ENCODE data around the gene NGFR. TPM values are rescaled to one million over a fixed set of nuclear protein-coding genes. Genes with fewer than 3 reads are reported as not detected.
A peak's percentile ranks its signal among the peaks of the same experiment; 100 is the strongest.

The NGFR gene
- total RNA-seq, 1 donor from 2014 or later, result 3.6 TPM

- TF ChIP-seq CTCF (IDR thresholded peaks at IDR 0.05), result no peak
- no peak for DNase-seq (ENCODE audit: extremely low spot score, unreplicated experiment)
- Mint-ChIP-seq H3K4me1 (ENCODE audit: unreplicated experiment) (peaks cover 26% of the 10 kb centered on the region), H3K27ac (ENCODE audit: unreplicated experiment) (no peak overlapping the region), H3K27me3 (ENCODE audit: unreplicated experiment) (peaks cover 4% of the 10 kb centered on the region), H3K4me3 (ENCODE audit: unreplicated experiment) (no peak overlapping the region), H3K9me3 (ENCODE audit: unreplicated experiment) (no peaks in the 10 kb centered on the region), H3K36me3 (ENCODE audit: unreplicated experiment) (no peaks in the 10 kb centered on the region)
Measured at GRCh38 chr17:49452201-49452600, 42.9 kb upstream of the NGFR start.

GRCh38 chr17:49452661-49453060 lies 42.4 kb upstream of the NGFR start:
- no peak for DNase-seq (ENCODE audit: extremely low spot score, unreplicated experiment)
- no peaks in the 10 kb centered on the region for H3K36me3 Mint-ChIP-seq (ENCODE audit: unreplicated experiment)
- no peak for TF ChIP-seq CTCF (IDR thresholded peaks at IDR 0.05)

GRCh38 chr17:49454050-49454449 lies 41.0 kb upstream of the NGFR start:
- TF ChIP-seq CTCF (IDR thresholded peaks at IDR 0.05), result no peak
- Mint-ChIP-seq H3K4me1 (ENCODE audit: unreplicated experiment) (peaks cover 18% of the 10 kb centered on the region), H3K27me3 (ENCODE audit: unreplicated experiment) (peaks cover 22% of the 10 kb centered on the region), H3K4me3 (ENCODE audit: unreplicated experiment) (no peak overlapping the region), H3K9me3 (ENCODE audit: unreplicated experiment) (no peaks in the 10 kb centered on the region), H3K27ac (ENCODE audit: unreplicated experiment) (no peak overlapping the region), H3K36me3 (ENCODE audit: unreplicated experiment) (no peaks in the 10 kb centered on the region)
- no peak for DNase-seq (ENCODE audit: extremely low spot score, unreplicated experiment)

More at GRCh38 chr17:49452661-49453060, 42.4 kb upstream of the NGFR start:
- H3K4me3 Mint-ChIP-seq (ENCODE audit: unreplicated experiment), result no peak overlapping the region
- no peaks in the 10 kb centered on the region for H3K9me3 Mint-ChIP-seq (ENCODE audit: unreplicated experiment)
- peaks cover 9% of the 10 kb centered on the region for H3K27me3 Mint-ChIP-seq (ENCODE audit: unreplicated experiment)
- H3K27ac Mint-ChIP-seq (ENCODE audit: unreplicated experiment), result no peak overlapping the region
- H3K4me1 Mint-ChIP-seq (ENCODE audit: unreplicated experiment), result peaks cover 25% of the 10 kb centered on the region

GRCh38 chr17:49455272-49455861 lies 39.7 kb upstream of the NGFR start:
- Mint-ChIP-seq H3K9me3 (ENCODE audit: unreplicated experiment) (no peaks in the 10 kb centered on the region), H3K4me3 (ENCODE audit: unreplicated experiment) (no peak overlapping the region), H3K36me3 (ENCODE audit: unreplicated experiment) (no peaks in the 10 kb centered on the region), H3K4me1 (ENCODE audit: unreplicated experiment) (peaks cover 17% of the 10 kb centered on the region), H3K27me3 (ENCODE audit: unreplicated experiment) (peaks cover 35% of the 10 kb centered on the region), H3K27ac (ENCODE audit: unreplicated experiment) (no peak overlapping the region)
- no peak for DNase-seq (ENCODE audit: extremely low spot score, unreplicated experiment)
- no peak for TF ChIP-seq CTCF (IDR thresholded peaks at IDR 0.05)

GRCh38 chr17:49456183-49456965 lies 38.7 kb upstream of the NGFR start:
- peak overlapping the region; percentile 17 for H3K27ac Mint-ChIP-seq (ENCODE audit: unreplicated experiment)
- TF ChIP-seq CTCF (IDR thresholded peaks at IDR 0.05), result no peak
- peaks cover 45% of the 10 kb centered on the region for H3K27me3 Mint-ChIP-seq (ENCODE audit: unreplicated experiment)
- peaks cover 11% of the 10 kb centered on the region for H3K4me1 Mint-ChIP-seq (ENCODE audit: unreplicated experiment)
- no peaks in the 10 kb centered on the region for H3K36me3 Mint-ChIP-seq (ENCODE audit: unreplicated experiment)
- H3K9me3 Mint-ChIP-seq (ENCODE audit: unreplicated experiment), result no peaks in the 10 kb centered on the region
- DNase-seq (ENCODE audit: extremely low spot score, unreplicated experiment), result no peak
- H3K4me3 Mint-ChIP-seq (ENCODE audit: unreplicated experiment), result no peak overlapping the region

All from osteocyte (in vitro differentiated cells).